T-helper 17 cell (primary cell): Measurements from ENCODE around the gene KLRC1. TPM values are rescaled to one million over a fixed set of nuclear protein-coding genes. Genes with fewer than 3 reads are reported as not detected.
"Not testable (repeated sequence)": the region's sequence is repeated elsewhere in the genome, so short reads cannot be mapped to it uniquely, and the experiment has no call there.

Source experiments
- ATAC-seq: fragments of 150-1000 bp; cut with Tn5 transposase; 2 replicates; pipeline ENCODE4 v1.10.0; 2021; ENCODE audit warnings: mild to moderate bottlenecking, moderate library complexity
- DNase-seq, 3 donors: peaks; one replicate each; pipeline versions ENCODE4 v3.0.0 to v3.0.0-alpha.2; 2020 to 2021
- H3K9me3 ChIP-seq: one replicate; pipeline ENCODE4 v1.7.0; 2013; ENCODE audit warnings: low read length, mild to moderate bottlenecking; ENCODE audit not compliant: control insufficient read depth, poor library complexity, severe bottlenecking
- H3K27ac Mint-ChIP-seq: one replicate; pipeline ENCODE4 v1.8.0; 2022; ENCODE audit warnings: mild to moderate bottlenecking, moderate library complexity, mixed read lengths
- H3K27me3 Mint-ChIP-seq: one replicate; pipeline ENCODE4 v1.8.0; 2022; ENCODE audit warnings: mixed read lengths
- H3K36me3 Mint-ChIP-seq: one replicate; pipeline ENCODE4 v1.8.0; 2022; ENCODE audit warnings: low read depth, mixed read lengths
- H3K4me1 Mint-ChIP-seq: one replicate; pipeline ENCODE4 v1.8.0; 2022; ENCODE audit warnings: mild to moderate bottlenecking, mixed read lengths
- H3K4me3 Mint-ChIP-seq: one replicate; pipeline ENCODE4 v1.8.0; 2022; ENCODE audit warnings: mild to moderate bottlenecking, moderate library complexity, mixed read lengths
- total RNA-seq, 4 donors: library from RNA in 2 of 4; stranded (reverse) in 2 of 4; gene quantifications; one replicate each; pipeline ENCODE4 v1.2.3 and lab custom pipeline; 2022 to 2026

KLRC1 gene
- total RNA-seq, 2 donors from 2014 or later: not detected

GRCh38 chr12:10405294-10405693 is 47.9 kb downstream of the KLRC1 start:
- DNase-seq (no peak), ATAC-seq (no peak)
- Mint-ChIP-seq H3K27ac (no peak overlapping the region), H3K27me3 (peaks cover 23% of the 10 kb centered on the region), H3K4me3 (no peak overlapping the region), H3K36me3 (no peaks in the 10 kb centered on the region), H3K4me1 (peaks cover 4% of the 10 kb centered on the region)
- no peaks in the 10 kb centered on the region for H3K9me3 ChIP-seq

- H3K9me3 ChIP-seq: no peaks in the 10 kb centered on the region
- H3K4me1 Mint-ChIP-seq: peaks cover 4% of the 10 kb centered on the region
- H3K27ac Mint-ChIP-seq: no peak overlapping the region
- DNase-seq: no peak
- no peak overlapping the region for H3K4me3 Mint-ChIP-seq
- peaks cover 23% of the 10 kb centered on the region for H3K27me3 Mint-ChIP-seq
- ATAC-seq: no peak
- no peaks in the 10 kb centered on the region for H3K36me3 Mint-ChIP-seq
These were observed 48.4 kb downstream of the KLRC1 start for GRCh38 chr12:10404798-10405197.

- H3K36me3 Mint-ChIP-seq: peaks cover 2% of the 10 kb centered on the region
- H3K27ac Mint-ChIP-seq: no peak overlapping the region
- ATAC-seq (no peak), DNase-seq (no peak)
- H3K4me1 Mint-ChIP-seq: no peaks in the 10 kb centered on the region
- no peaks in the 10 kb centered on the region for H3K9me3 ChIP-seq
- H3K27me3 Mint-ChIP-seq: peaks cover 14% of the 10 kb centered on the region
- H3K4me3 Mint-ChIP-seq: no peak overlapping the region
These were observed 52.3 kb downstream of the KLRC1 start for GRCh38 chr12:10400829-10401228.

- Mint-ChIP-seq H3K36me3 (peaks cover 2% of the 10 kb centered on the region), H3K27ac (no peak overlapping the region), H3K4me3 (no peak overlapping the region), H3K27me3 (peaks cover 38% of the 10 kb centered on the region), H3K4me1 (peaks cover 9% of the 10 kb centered on the region)
- H3K9me3 ChIP-seq: no peaks in the 10 kb centered on the region
- DNase-seq: no peak
- no peak for ATAC-seq
These were observed 55.0 kb downstream of the KLRC1 start for GRCh38 chr12:10398168-10398567.

- ATAC-seq: no peak
- H3K9me3 ChIP-seq: no peaks in the 10 kb centered on the region
- H3K4me1 Mint-ChIP-seq: peaks cover 9% of the 10 kb centered on the region
These were observed 55.9 kb downstream of the KLRC1 start for GRCh38 chr12:10397296-10397695.

DNA sequence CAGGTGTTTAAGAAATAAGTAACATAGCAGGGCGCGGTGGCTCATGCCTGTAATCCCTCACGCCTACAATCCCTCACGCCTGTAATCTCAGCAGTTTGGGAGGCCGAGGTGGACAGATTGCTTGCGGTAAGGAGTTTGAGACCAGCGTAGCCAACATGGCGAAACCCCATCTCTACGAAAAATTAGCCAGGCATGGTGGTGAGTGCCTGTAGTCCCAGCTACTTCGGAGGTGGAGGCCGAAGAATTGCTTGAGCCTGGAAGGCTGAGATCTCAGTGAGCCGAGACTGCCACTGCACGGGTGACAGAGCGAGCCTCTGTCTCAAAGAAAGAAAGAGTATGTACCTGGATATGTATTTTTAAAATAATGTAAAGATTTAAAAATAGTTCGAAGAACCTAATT is 57.0 kb downstream of the KLRC1 start:
- not testable (repeated sequence) for H3K9me3 ChIP-seq, ATAC-seq, H3K4me3 Mint-ChIP-seq, H3K4me1 Mint-ChIP-seq, H3K27ac Mint-ChIP-seq, DNase-seq, H3K36me3 Mint-ChIP-seq
- H3K27me3 Mint-ChIP-seq: peaks cover 41% of the 10 kb centered on the region

More at GRCh38 chr12:10397296-10397695, 55.9 kb downstream of the KLRC1 start:
- Mint-ChIP-seq H3K27ac (no peak overlapping the region), H3K4me3 (no peak overlapping the region), H3K27me3 (peaks cover 43% of the 10 kb centered on the region), H3K36me3 (peaks cover 2% of the 10 kb centered on the region)
- DNase-seq: no peak

Other genes starting within 250 kb of the KLRC1 start
- gene GABARAPL1, start 240.5 kb downstream of the KLRC1 start, total RNA-seq: 100 to 1,000 TPM; 104 to 110 TPM
- 1 to 10 TPM in 1 of 2 donors, not detected in 1; 1.3 TPM for gene KLRD1, start 145.5 kb downstream of the KLRC1 start, total RNA-seq
- gene KLRK1, start 63.3 kb downstream of the KLRC1 start, total RNA-seq: 1 to 10 TPM in 1 of 2 donors, under 1 TPM in 1; 0.78 to 2.0 TPM
- gene KLRC4, start 43.6 kb downstream of the KLRC1 start, total RNA-seq: not detected
- not detected for gene KLRC3, start 32.8 kb downstream of the KLRC1 start, total RNA-seq
- gene KLRC2, start 17.4 kb downstream of the KLRC1 start, total RNA-seq: not detected
- gene EIF2S3B, start 52.5 kb upstream of the KLRC1 start, total RNA-seq: under 1 TPM; 0.45 to 0.50 TPM
- gene MAGOHB, start 160.2 kb upstream of the KLRC1 start, total RNA-seq: 10 to 100 TPM; 10.6 to 11.1 TPM
- gene STYK1, start 220.7 kb upstream of the KLRC1 start, total RNA-seq: not detected